ENCODE results near the gene BFSP2.

- TF ChIP-seq CTCF (conservative IDR thresholded peaks at IDR 0.05) (no peak), ZFX (IDR thresholded peaks at IDR 0.05) (no peak)
These were observed 9.1 kb upstream of the BFSP2 start for GRCh38 chr3:133390715-133391114.
